Vagina (tissue), 2 donors: ENCODE data around the gene PHF3.

Experiments
- CTCF ChIP-seq, 3 experiments: fragments of 450-650 bp in 2 of 3; fragments of 200-600 bp in 1 of 3; sonication (generic) in 1 of 3; IDR thresholded peaks; one replicate each; pipeline ENCODE4 v1.5.1; 2017 to 2019; ENCODE audit warnings: antibody characterized with exemption in 3 of 3, mild to moderate bottlenecking in 2 of 3, moderate library complexity in 2 of 3
- POLR2AphosphoS5 ChIP-seq, 2 donors: sonication (generic); formaldehyde crosslinking; IDR thresholded peaks; one replicate each; pipeline ENCODE4 v1.9.0; 2017; ENCODE audit warnings: antibody characterized with exemption in 2 of 2, mild to moderate bottlenecking in 2 of 2, low read depth in 1 of 2; ENCODE audit not compliant: insufficient read depth in 1 of 2

- no peak for TF ChIP-seq CTCF (IDR thresholded peaks at IDR 0.05)
- TF ChIP-seq POLR2AphosphoS5 (IDR thresholded peaks at IDR 0.05; ENCODE audit: insufficient read depth in 1 of 2, low read depth in 1 of 2): no peak
Measured at GRCh38 chr6:63630466-63630865, 5.1 kb upstream of the PHF3 start.
